ENCODE results near the gene TRAF2.

GRCh38 chr9:136975644-136976043, 89.3 kb downstream of the TRAF2 start:
- TF ChIP-seq EZH2 (IDR thresholded peaks at IDR 0.05): no peak
- TF ChIP-seq FOXP2 (optimal IDR thresholded peaks at IDR 0.05; ENCODE audit: control extremely low read depth, extremely low read length, insufficient read depth): no peak
- no peak for TF ChIP-seq POLR2AphosphoS5 (IDR thresholded peaks at IDR 0.05; ENCODE audit: borderline replicate concordance, low read depth, low read length)

Data from SK-N-MC (cell line).